Erythroblast (primary cell): ENCODE results near the gene WNT11.

Experiments used
- GATA1 ChIP-seq: IDR thresholded peaks from 2 replicates; pipeline ENCODE4 v1.6.1; 2011; ENCODE audit warnings: low read depth, mild to moderate bottlenecking, control low read depth, low read length, moderate library complexity
- POLR2A ChIP-seq: IDR thresholded peaks from 2 replicates; pipeline ENCODE4 v1.6.1; 2011; ENCODE audit warnings: mild to moderate bottlenecking, low read length

- TF ChIP-seq POLR2A (no peak), GATA1 (no peak)
Observed at GRCh38 chr11:76233196-76233921, 27.1 kb upstream of the WNT11 start.
